22Rv1 (cell line): ENCODE results near the gene PAEP.

Experiments used
- ZFX ChIP-seq: fragments of 450-650 bp; IDR thresholded peaks from 2 replicates; pipeline ENCODE4 v1.6.1; 2017; ENCODE audit warnings: antibody characterized with exemption, borderline replicate concordance
- TF ChIP-seq, protein P1 (sequence below): fragments of 450-650 bp; IDR thresholded peaks from 2 replicates; pipeline ENCODE4 v1.5.1; 2017; ENCODE audit warnings: mild to moderate bottlenecking

DNA sequence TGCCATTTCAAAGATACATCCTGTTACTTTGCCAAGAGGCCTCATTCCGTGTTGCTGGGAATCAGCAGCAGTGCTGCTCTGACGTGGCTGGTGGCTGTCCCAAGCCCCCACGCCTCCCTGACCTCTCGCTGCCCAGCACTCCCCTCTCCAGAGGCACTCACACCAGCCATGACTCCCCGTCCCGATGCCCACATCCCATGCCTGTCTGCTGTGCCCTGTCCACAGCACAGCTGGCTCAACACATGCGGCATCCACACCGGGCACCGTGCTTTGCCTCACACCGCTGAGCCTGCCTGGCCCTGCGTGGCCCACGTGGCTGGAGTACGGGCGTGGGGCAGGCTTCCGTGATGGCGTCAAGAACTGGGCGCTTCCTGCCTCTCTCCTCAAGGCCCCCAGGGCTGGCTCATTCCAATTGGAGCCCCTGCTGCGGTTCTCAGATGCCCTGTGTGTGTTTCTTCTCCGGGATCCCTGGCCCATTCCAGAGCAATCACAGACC lies 48.2 kb upstream of the PAEP start:
- TF ChIP-seq, protein P1, sequence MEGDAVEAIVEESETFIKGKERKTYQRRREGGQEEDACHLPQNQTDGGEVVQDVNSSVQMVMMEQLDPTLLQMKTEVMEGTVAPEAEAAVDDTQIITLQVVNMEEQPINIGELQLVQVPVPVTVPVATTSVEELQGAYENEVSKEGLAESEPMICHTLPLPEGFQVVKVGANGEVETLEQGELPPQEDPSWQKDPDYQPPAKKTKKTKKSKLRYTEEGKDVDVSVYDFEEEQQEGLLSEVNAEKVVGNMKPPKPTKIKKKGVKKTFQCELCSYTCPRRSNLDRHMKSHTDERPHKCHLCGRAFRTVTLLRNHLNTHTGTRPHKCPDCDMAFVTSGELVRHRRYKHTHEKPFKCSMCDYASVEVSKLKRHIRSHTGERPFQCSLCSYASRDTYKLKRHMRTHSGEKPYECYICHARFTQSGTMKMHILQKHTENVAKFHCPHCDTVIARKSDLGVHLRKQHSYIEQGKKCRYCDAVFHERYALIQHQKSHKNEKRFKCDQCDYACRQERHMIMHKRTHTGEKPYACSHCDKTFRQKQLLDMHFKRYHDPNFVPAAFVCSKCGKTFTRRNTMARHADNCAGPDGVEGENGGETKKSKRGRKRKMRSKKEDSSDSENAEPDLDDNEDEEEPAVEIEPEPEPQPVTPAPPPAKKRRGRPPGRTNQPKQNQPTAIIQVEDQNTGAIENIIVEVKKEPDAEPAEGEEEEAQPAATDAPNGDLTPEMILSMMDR = no peak
- no peak for TF ChIP-seq ZFX
